Mesenchymal stem cell (in vitro differentiated cells and primary cell): ENCODE data around the gene MPV17.
A peak's percentile ranks its signal among the peaks of the same experiment; 100 is the strongest.
"Not testable (repeated sequence)": the region's sequence is repeated elsewhere in the genome, so short reads cannot be mapped to it uniquely, and the experiment has no call there.

Source experiments
- DNase-seq: peaks from one replicate; pipeline ENCODE4 v3.0.0-alpha.2; 2013
- H2AFZ ChIP-seq: one replicate; pipeline ENCODE4 v1.6.1; 2013; ENCODE audit warnings: low read depth, mild to moderate bottlenecking, control low read depth, inconsistent platforms, low read length, moderate library complexity
- H2AK5ac ChIP-seq: 2 replicates; pipeline ENCODE4 v1.6.1; 2013; ENCODE audit warnings: low read length, moderate library complexity, mild to moderate bottlenecking, inconsistent platforms; ENCODE audit not compliant: severe bottlenecking
- H2BK120ac ChIP-seq: one replicate; pipeline ENCODE4 v1.6.1; 2013; ENCODE audit warnings: low read depth, mild to moderate bottlenecking, inconsistent platforms, low read length, moderate library complexity
- H2BK12ac ChIP-seq, 2 experiments: one replicate each; pipeline ENCODE4 v1.6.1; 2013; ENCODE audit warnings: inconsistent platforms in 2 of 2, low read length in 2 of 2, mild to moderate bottlenecking in 2 of 2, moderate library complexity in 2 of 2, control low read depth in 1 of 2
- H2BK15ac ChIP-seq: one replicate; pipeline ENCODE4 v1.6.1; 2013; ENCODE audit warnings: mild to moderate bottlenecking, low read depth, inconsistent platforms; ENCODE audit not compliant: poor library complexity, severe bottlenecking
- H2BK5ac ChIP-seq: 2 replicates; pipeline ENCODE4 v1.6.1; 2013; ENCODE audit warnings: low read depth, mild to moderate bottlenecking, low read length, control low read depth, inconsistent platforms; ENCODE audit not compliant: poor library complexity, severe bottlenecking
- H3K14ac ChIP-seq, 2 experiments: one replicate each; pipeline ENCODE4 v1.6.1; 2013; ENCODE audit warnings: inconsistent platforms in 2 of 2, low read length in 2 of 2, control low read depth in 1 of 2, mild to moderate bottlenecking in 1 of 2, moderate library complexity in 1 of 2
- H3K18ac ChIP-seq, 2 experiments: one replicate each; pipeline ENCODE4 v1.6.1; 2013; ENCODE audit warnings: inconsistent platforms in 2 of 2, low read length in 2 of 2, control low read depth in 1 of 2, low read depth in 1 of 2, mild to moderate bottlenecking in 1 of 2
- H3K23ac ChIP-seq, 2 experiments: one replicate each; pipeline ENCODE4 v1.6.1; 2013; ENCODE audit warnings: inconsistent platforms in 2 of 2, low read length in 2 of 2, mild to moderate bottlenecking in 2 of 2, moderate library complexity in 2 of 2, control low read depth in 1 of 2
- H3K27ac ChIP-seq: 2 replicates; pipeline ENCODE4 v1.5.1; 2013; ENCODE audit warnings: mild to moderate bottlenecking, moderate library complexity, low read length, control low read depth, inconsistent platforms; ENCODE audit not compliant: poor library complexity, severe bottlenecking
- H3K27me3 ChIP-seq, 2 experiments: 2 replicates each; pipeline versions ENCODE4 v1.6.1 to v1.7.0; 2013; ENCODE audit warnings: low read length in 2 of 2, mild to moderate bottlenecking in 2 of 2, moderate library complexity in 2 of 2, control low read depth in 1 of 2, inconsistent platforms in 1 of 2; ENCODE audit not compliant: control insufficient read depth in 1 of 2, insufficient read depth in 1 of 2
- H3K36me3 ChIP-seq, 2 experiments: 2 replicates each; pipeline versions ENCODE4 v1.6.1 to v1.7.0; 2013; ENCODE audit warnings: low read length in 2 of 2, control low read depth in 1 of 2, inconsistent platforms in 1 of 2, low read depth in 1 of 2, mild to moderate bottlenecking in 1 of 2; ENCODE audit not compliant: insufficient read depth in 2 of 2, control insufficient read depth in 1 of 2
- H3K4ac ChIP-seq, 2 experiments: one replicate each; pipeline ENCODE4 v1.6.1; 2013; ENCODE audit warnings: inconsistent platforms in 2 of 2, low read length in 2 of 2, mild to moderate bottlenecking in 2 of 2, moderate library complexity in 2 of 2, control low read depth in 1 of 2, low read depth in 1 of 2
- H3K4me1 ChIP-seq: 2 replicates; pipeline ENCODE4 v1.6.1; 2013; ENCODE audit warnings: low read depth, low read length, control low read depth; ENCODE audit not compliant: control insufficient read depth, insufficient read depth
- H3K4me2 ChIP-seq: 2 replicates; pipeline ENCODE4 v1.6.1; 2013; ENCODE audit warnings: low read length, mild to moderate bottlenecking, inconsistent platforms; ENCODE audit not compliant: poor library complexity, severe bottlenecking
- H3K4me3 ChIP-seq, 2 experiments: 2 replicates each; pipeline versions ENCODE4 v1.5.1 to v1.7.0; 2013; ENCODE audit warnings: low read length in 2 of 2, mild to moderate bottlenecking in 2 of 2, control low read depth in 1 of 2, low read depth in 1 of 2; ENCODE audit not compliant: insufficient read depth in 1 of 2
- H3K79me1 ChIP-seq: replicated peaks from 2 replicates; pipeline ENCODE4 v1.6.1; 2013; ENCODE audit warnings: mild to moderate bottlenecking, control low read depth, low read length, inconsistent platforms; ENCODE audit not compliant: poor library complexity, severe bottlenecking
- H3K9ac ChIP-seq: 2 replicates; pipeline ENCODE4 v1.7.0; 2013; ENCODE audit warnings: mild to moderate bottlenecking, low read length, moderate library complexity
- H3K9me3 ChIP-seq: 2 replicates; pipeline ENCODE4 v1.7.0; 2013; ENCODE audit warnings: mild to moderate bottlenecking, low read length; ENCODE audit not compliant: control insufficient read depth
- H4K8ac ChIP-seq: one replicate; pipeline ENCODE4 v1.6.1; 2013; ENCODE audit warnings: inconsistent platforms, mild to moderate bottlenecking, low read length, moderate library complexity
- H4K91ac ChIP-seq: one replicate; pipeline ENCODE4 v1.6.1; 2013; ENCODE audit warnings: mild to moderate bottlenecking, low read length, inconsistent platforms
- WGBS: methylation state at CpG from one replicate; pipeline ENCODE4 v1.1.7; 2013; ENCODE audit warnings: mixed read lengths; 5-methylcytosine and 5-hydroxymethylcytosine counted together

Gene MPV17

DNA sequence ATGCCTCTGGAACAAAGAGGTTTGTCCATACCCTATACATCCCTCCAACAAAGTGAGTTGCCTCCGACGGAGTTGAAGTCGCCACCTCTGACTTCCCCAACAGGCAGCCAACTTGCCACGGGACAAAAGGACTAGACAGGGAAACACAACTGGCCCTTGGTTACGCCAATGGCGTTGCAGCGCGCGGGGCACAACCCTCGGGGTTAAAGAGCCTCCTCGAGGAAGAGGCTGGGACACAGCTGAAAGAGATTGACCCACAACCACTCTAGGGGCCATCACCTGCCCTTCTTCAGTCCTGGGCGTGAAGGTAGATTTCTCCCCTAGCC lies 33.1 kb upstream of the MPV17 start:
- Histone ChIP-seq H2AK5ac (no peak overlapping the region), H3K27ac (peak overlapping the region; percentile 98), H2BK120ac (no peak overlapping the region), H3K36me3 (no peaks in the 10 kb centered on the region), H3K4me2 (peak overlapping the region; percentile 60), H3K23ac (no peak overlapping the region), H3K9me3 (no peaks in the 10 kb centered on the region), H3K79me1 (peaks cover 5% of the 10 kb centered on the region), H4K91ac (peak overlapping the region; percentile 2), H3K4me1 (peaks cover 10% of the 10 kb centered on the region), H3K27me3 (no peaks in the 10 kb centered on the region), H2BK15ac (no peak overlapping the region), H3K4me3 (peak overlapping the region; percentile 69 to 99), H3K9ac (peak overlapping the region; percentile 98), H2BK12ac (no peak overlapping the region), H2AFZ (peak overlapping the region; percentile 8), H3K14ac (no peak overlapping the region), H4K8ac (peak overlapping the region; percentile 33), H3K18ac (peak overlapping the region in 1 of 2 experiments; percentile 92), H3K4ac (peak overlapping the region; percentile 27 to 69), H2BK5ac (no peak overlapping the region)
- 0% methylated on average over 12 of the region's 12 CpGs for WGBS
- DNase-seq, result peak; percentile 83

DNA sequence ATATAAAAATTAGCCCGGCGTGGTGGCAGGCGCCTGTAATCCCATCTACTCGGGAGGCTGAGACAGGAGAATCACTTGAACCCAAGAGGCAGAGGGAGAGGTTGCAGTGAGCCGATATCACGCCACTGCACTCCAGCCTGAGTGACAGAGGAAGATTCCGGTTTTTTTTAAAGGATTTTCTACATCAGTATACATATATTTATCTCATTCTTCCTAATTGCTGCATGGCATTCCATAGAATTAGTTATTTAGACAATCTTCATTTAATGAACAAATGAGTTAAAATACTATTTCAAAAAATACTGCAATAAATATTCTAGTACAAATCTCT lies 31.7 kb upstream of the MPV17 start:
- Histone ChIP-seq H2BK120ac (no peak overlapping the region), H4K91ac (no peak overlapping the region), H2AFZ (no peak overlapping the region), H3K27me3 (no peaks in the 10 kb centered on the region), H2BK15ac (no peak overlapping the region), H3K18ac (no peak overlapping the region), H2BK12ac (no peak overlapping the region), H3K4me3 (peak overlapping the region in 1 of 2 experiments; percentile 99), H3K9ac (peak overlapping the region; percentile 74), H2BK5ac (no peak overlapping the region), H3K4me1 (peaks cover 10% of the 10 kb centered on the region), H3K4ac (no peak overlapping the region), H3K23ac (no peak overlapping the region), H3K9me3 (no peaks in the 10 kb centered on the region), H3K79me1 (peaks cover 5% of the 10 kb centered on the region), H3K4me2 (no peak overlapping the region), H3K36me3 (peaks cover 0 to 4% of the 10 kb centered on the region in 2 experiments), H4K8ac (no peak overlapping the region), H3K27ac (no peak overlapping the region), H3K14ac (no peak overlapping the region), H2AK5ac (no peak overlapping the region)
- DNase-seq, result no peak
- WGBS, result 98% methylated on average over 4 of the region's 7 CpGs

DNA sequence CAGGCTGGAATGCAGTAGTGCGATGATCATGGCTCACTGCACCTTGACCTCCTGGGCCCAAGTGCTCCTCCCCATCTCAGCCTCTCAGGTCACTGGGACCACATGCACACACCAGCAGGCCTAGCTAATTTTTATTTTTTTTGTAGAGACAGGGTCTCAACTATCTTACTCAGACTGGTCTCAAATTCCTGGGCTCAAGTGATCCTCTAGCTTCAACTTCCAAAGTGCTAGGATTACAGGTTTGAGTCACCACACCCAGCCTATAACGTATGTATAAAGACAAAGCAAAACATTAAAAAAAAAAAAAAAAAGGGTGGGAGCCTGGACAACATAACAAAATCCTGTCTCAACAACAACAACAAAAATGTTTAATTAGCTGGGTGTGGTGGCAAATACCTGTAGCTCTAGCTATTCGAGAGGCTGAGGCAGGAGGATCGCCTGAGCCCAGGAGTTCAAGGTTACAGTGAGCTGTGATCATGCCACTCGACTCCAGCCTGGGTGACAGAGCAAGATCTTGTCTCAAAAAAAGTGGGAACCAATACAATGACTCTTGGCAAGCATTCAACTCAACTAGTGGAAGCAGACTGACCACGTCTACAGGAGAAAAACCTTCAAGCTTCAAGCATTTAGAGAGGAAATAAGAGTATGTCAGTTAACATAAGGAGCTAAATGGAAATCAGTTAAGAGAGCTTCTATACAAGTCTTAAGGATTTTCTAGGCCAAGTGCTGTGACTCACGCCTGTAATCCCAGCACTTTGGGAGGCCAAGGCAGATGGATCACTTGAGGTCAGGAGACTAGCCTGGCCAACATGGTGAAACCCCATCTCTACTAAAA lies 31.1 kb upstream of the MPV17 start:
- Histone ChIP-seq H2BK5ac (no peak overlapping the region), H3K36me3 (peaks cover 0 to 4% of the 10 kb centered on the region in 2 experiments), H3K4me1 (peaks cover 10% of the 10 kb centered on the region), H4K8ac (no peak overlapping the region), H3K14ac (no peak overlapping the region), H4K91ac (no peak overlapping the region), H2AFZ (no peak overlapping the region), H3K27me3 (no peaks in the 10 kb centered on the region), H3K23ac (no peak overlapping the region), H2BK120ac (no peak overlapping the region), H3K4me3 (peak overlapping the region in 1 of 2 experiments; percentile 99), H2BK15ac (no peak overlapping the region), H2AK5ac (no peak overlapping the region), H3K18ac (no peak overlapping the region), H3K9me3 (no peaks in the 10 kb centered on the region), H2BK12ac (peak overlapping the region in 1 of 2 experiments; percentile 6), H3K4ac (no peak overlapping the region), H3K27ac (no peak overlapping the region), H3K79me1 (peaks cover 5% of the 10 kb centered on the region), H3K9ac (peak overlapping the region; percentile 74), H3K4me2 (no peak overlapping the region)
- WGBS, result 90% methylated on average over 5 of the region's 7 CpGs
- peak; percentile 77 for DNase-seq

DNA sequence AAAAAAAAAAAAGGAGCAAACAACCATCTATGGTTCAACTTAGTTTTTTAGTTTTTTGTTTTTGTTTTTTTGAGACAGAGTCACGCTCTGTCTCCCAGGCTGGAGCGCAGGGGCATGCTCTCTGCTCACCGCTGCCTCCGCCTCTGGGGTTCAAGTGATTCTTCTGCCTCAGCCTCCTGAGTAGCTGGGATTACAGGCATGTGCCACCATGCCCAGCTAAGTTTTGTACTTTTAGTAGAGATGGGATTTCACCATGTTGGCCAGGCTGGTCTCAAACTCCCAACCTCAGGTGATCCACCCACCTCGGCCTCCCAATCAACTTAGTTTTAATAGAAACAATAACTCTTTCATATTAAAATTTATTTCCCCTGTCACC lies 30.5 kb upstream of the MPV17 start:
- H3K4me3 ChIP-seq, H2BK15ac ChIP-seq, H3K9me3 ChIP-seq, H2BK5ac ChIP-seq, H3K27ac ChIP-seq, H3K4me2 ChIP-seq, H3K36me3 ChIP-seq, DNase-seq, H2AFZ ChIP-seq, H3K27me3 ChIP-seq, H4K91ac ChIP-seq, H3K14ac ChIP-seq, H3K4ac ChIP-seq, H3K79me1 ChIP-seq, H2BK12ac ChIP-seq, H4K8ac ChIP-seq, H2BK120ac ChIP-seq, H2AK5ac ChIP-seq, H3K18ac ChIP-seq, H3K23ac ChIP-seq: not testable (repeated sequence)
- peaks cover 10% of the 10 kb centered on the region for H3K4me1 ChIP-seq
- peak overlapping the region; percentile 74 for H3K9ac ChIP-seq
- 98% methylated on average over 5 of the region's 5 CpGs for WGBS
